ENCODE results near the gene ZNF554.

Gene ZNF554

DNA sequence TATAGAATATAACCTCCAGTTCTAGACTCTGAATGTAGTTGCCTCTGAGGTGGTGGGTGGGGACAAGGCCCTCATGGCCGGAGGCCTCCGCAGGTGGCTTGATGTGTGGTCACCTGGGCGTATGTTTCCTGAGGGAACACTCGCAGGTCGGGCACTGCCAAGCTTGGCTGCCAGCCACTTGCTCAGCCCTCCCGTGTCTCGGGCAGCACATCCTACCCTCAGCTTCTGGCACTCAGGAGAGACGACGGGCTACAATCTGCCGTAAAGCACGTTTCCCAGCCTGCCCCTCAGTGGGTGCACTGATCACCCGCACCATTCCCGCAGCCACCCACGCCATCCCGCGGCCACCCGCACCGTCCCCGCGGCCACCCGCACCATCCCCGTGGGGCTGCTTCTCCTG is 19.2 kb upstream of the ZNF554 start:
- TF ChIP-seq, protein P1, sequence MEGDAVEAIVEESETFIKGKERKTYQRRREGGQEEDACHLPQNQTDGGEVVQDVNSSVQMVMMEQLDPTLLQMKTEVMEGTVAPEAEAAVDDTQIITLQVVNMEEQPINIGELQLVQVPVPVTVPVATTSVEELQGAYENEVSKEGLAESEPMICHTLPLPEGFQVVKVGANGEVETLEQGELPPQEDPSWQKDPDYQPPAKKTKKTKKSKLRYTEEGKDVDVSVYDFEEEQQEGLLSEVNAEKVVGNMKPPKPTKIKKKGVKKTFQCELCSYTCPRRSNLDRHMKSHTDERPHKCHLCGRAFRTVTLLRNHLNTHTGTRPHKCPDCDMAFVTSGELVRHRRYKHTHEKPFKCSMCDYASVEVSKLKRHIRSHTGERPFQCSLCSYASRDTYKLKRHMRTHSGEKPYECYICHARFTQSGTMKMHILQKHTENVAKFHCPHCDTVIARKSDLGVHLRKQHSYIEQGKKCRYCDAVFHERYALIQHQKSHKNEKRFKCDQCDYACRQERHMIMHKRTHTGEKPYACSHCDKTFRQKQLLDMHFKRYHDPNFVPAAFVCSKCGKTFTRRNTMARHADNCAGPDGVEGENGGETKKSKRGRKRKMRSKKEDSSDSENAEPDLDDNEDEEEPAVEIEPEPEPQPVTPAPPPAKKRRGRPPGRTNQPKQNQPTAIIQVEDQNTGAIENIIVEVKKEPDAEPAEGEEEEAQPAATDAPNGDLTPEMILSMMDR (conservative IDR thresholded peaks at IDR 0.05; ENCODE audit: low read length): no peak
- no peak for TF ChIP-seq EZH2phosphoT487 (IDR thresholded peaks at IDR 0.05; ENCODE audit: borderline replicate concordance)
- Histone ChIP-seq H3K4me2 (ENCODE audit: low read depth, low read length, poor library complexity, severe bottlenecking) (no peak overlapping the region), H3K27me3 (ENCODE audit: insufficient read depth, low read length, poor library complexity, severe bottlenecking) (no peaks in the 10 kb centered on the region), H3K4me1 (ENCODE audit: insufficient read depth, low read length, poor library complexity, severe bottlenecking) (no peaks in the 10 kb centered on the region), H3K4me3 (ENCODE audit: low read length, poor library complexity, severe bottlenecking) (no peak overlapping the region), H3K9ac (ENCODE audit: low read depth, low read length, poor library complexity, severe bottlenecking) (no peak overlapping the region), H3F3A (ENCODE audit: low read depth) (no peaks in the 10 kb centered on the region), H3K9me2 (replicated peaks; ENCODE audit: low read depth, low read length) (no peaks in the 10 kb centered on the region), H2AFZ (ENCODE audit: low read length) (no peak overlapping the region), H3K36me3 (ENCODE audit: insufficient read depth, low read length) (peaks cover 26% of the 10 kb centered on the region; the same call in 1 of the 2 replicates), H3K9me3 (ENCODE audit: insufficient read depth, low read depth, low read length) (no peaks in the 10 kb centered on the region), H3K79me2 (ENCODE audit: insufficient read depth, low read length) (no peaks in the 10 kb centered on the region), H4K20me1 (ENCODE audit: insufficient read depth, low read length, poor library complexity, severe bottlenecking) (no peaks in the 10 kb centered on the region)

DNA sequence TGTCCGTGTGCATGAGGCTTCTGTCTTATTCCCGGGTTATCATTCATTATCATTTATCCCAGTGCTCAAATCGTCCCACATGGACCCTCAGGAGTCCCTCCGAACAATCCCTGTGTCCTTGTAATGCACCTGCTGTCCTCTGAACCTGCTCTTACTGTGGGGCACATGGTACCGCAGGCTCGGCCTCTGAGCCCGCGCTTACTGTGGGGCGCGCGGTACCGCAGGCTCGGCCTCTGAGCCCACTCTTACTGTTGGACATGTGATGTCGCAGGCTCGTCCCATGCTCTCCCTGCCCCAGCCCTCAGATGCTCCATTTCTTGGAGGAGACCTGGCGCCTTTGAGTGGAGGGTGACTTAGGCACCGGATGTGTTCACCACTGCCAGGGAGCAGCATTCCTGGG is 16.8 kb upstream of the ZNF554 start:
- H3K79me2 ChIP-seq (ENCODE audit: insufficient read depth, low read length): no peaks in the 10 kb centered on the region
- H3K9me3 ChIP-seq (ENCODE audit: insufficient read depth, low read depth, low read length): no peaks in the 10 kb centered on the region
- H3K9me2 ChIP-seq (replicated peaks; ENCODE audit: low read depth, low read length): no peaks in the 10 kb centered on the region
- no peaks in the 10 kb centered on the region for H3F3A ChIP-seq (ENCODE audit: low read depth)
- no peak overlapping the region for H2AFZ ChIP-seq (ENCODE audit: low read length)
- no peaks in the 10 kb centered on the region for H3K27me3 ChIP-seq (ENCODE audit: insufficient read depth, low read length, poor library complexity, severe bottlenecking)
- no peak overlapping the region for H3K4me3 ChIP-seq (ENCODE audit: low read length, poor library complexity, severe bottlenecking)
- no peak overlapping the region for H3K9ac ChIP-seq (ENCODE audit: low read depth, low read length, poor library complexity, severe bottlenecking)
- H3K4me2 ChIP-seq (ENCODE audit: low read depth, low read length, poor library complexity, severe bottlenecking): no peak overlapping the region
- no peaks in the 10 kb centered on the region for H3K4me1 ChIP-seq (ENCODE audit: insufficient read depth, low read length, poor library complexity, severe bottlenecking)
- TF ChIP-seq EZH2phosphoT487 (IDR thresholded peaks at IDR 0.05; ENCODE audit: borderline replicate concordance): no peak
- TF ChIP-seq, protein P1 (conservative IDR thresholded peaks at IDR 0.05; ENCODE audit: low read length): no peak
- no peaks in the 10 kb centered on the region for H4K20me1 ChIP-seq (ENCODE audit: insufficient read depth, low read length, poor library complexity, severe bottlenecking)
- H3K36me3 ChIP-seq (ENCODE audit: insufficient read depth, low read length): peaks cover 33% of the 10 kb centered on the region; the same call in 1 of the 2 replicates

DNA sequence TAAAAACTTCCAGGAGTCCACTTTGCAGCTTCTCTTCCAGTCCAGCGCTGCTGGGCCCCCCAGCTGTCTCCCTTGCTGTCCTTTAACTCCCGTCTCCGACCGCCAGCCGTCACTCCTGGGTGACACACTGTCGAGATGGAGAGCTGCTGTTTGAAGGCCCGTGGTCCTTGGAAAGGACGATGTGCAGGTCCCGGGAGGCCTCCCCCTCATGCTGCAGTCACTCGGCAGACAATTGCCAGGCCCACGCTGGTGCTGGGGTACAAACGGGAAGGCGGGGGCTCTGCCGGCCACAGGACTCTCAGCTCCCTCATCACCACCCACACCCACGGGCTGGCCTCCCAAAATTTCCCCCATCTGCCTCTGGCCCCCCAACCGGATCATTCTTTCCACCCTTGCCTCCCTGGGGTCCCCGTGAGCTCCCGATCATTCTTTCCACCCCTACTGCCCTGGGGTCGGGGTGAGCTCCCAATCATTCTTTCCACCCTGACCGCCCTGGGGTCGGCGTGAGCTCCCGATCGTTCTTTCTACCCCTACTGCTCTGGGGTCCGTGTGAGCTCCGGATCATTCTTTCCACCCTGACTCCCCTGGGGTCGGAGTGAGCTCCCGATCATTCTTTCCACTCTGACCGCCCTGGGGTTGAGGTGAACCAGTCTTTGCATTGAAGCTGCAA is 16.0 kb upstream of the ZNF554 start:
- no peaks in the 10 kb centered on the region for H3K79me2 ChIP-seq (ENCODE audit: insufficient read depth, low read length)
- H3K4me3 ChIP-seq (ENCODE audit: low read length, poor library complexity, severe bottlenecking): no peak overlapping the region
- no peak overlapping the region for H3K9ac ChIP-seq (ENCODE audit: low read depth, low read length, poor library complexity, severe bottlenecking)
- H3K27me3 ChIP-seq (ENCODE audit: insufficient read depth, low read length, poor library complexity, severe bottlenecking): no peaks in the 10 kb centered on the region
- H3K9me2 ChIP-seq (replicated peaks; ENCODE audit: low read depth, low read length): no peaks in the 10 kb centered on the region
- no peaks in the 10 kb centered on the region for H3K9me3 ChIP-seq (ENCODE audit: insufficient read depth, low read depth, low read length)
- TF ChIP-seq, protein P1 (conservative IDR thresholded peaks at IDR 0.05; ENCODE audit: low read length): no peak
- no peak for TF ChIP-seq EZH2phosphoT487 (IDR thresholded peaks at IDR 0.05; ENCODE audit: borderline replicate concordance)
- no peaks in the 10 kb centered on the region for H3K4me1 ChIP-seq (ENCODE audit: insufficient read depth, low read length, poor library complexity, severe bottlenecking)
- H3F3A ChIP-seq (ENCODE audit: low read depth): no peaks in the 10 kb centered on the region
- H3K4me2 ChIP-seq (ENCODE audit: low read depth, low read length, poor library complexity, severe bottlenecking): no peak overlapping the region
- H3K36me3 ChIP-seq (ENCODE audit: insufficient read depth, low read length): peaks cover 41% of the 10 kb centered on the region; the same call in 1 of the 2 replicates
- no peaks in the 10 kb centered on the region for H4K20me1 ChIP-seq (ENCODE audit: insufficient read depth, low read length, poor library complexity, severe bottlenecking)
- no peak overlapping the region for H2AFZ ChIP-seq (ENCODE audit: low read length)
